ENCODE data around the gene STIM2. TPM values are rescaled to one million over a fixed set of nuclear protein-coding genes. Genes with fewer than 3 reads are reported as not detected.

STIM2 gene
- polyA plus RNA-seq, 3 donors, result 8.6 to 16.5 (median 8.8) TPM

DNA sequence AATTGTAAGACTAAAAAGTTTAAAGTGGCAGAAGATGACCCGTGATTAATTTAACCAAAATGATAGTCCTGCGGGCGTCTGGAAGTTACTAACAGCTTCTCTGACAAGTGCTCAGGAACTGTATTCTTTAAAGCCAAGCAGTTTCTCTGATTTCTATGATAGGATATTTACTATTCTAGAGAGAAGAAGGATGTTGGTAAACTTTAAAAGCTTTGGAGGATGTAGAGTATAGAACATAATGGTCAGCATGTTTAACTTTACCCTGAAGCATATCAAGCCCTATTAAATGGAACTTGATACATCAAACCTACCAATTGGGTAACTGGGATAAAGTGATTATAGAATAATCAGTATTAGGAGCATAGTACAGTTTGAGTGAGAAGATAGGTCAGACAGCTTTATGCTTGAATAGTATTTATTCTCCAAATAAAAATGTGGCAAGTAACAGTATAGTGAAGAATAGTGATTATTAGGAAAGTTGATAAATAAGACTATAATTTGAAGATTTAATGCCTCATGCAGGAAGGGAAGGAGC is 1.8 kb downstream of the STIM2 start:
- intact Hi-C loops (cut with micrococcal nuclease), result no loop called here
- no peaks in the 10 kb centered on the region for H3K27me3 Mint-ChIP-seq (ENCODE audit: low read depth in 3 of 3)
- Histone ChIP-seq H3K9me3 (replicated peaks in 1 of 2; ENCODE audit: control insufficient read depth in 1 of 2, insufficient read depth in 1 of 2, low read length in 2 of 2) (no peaks in the 10 kb centered on the region), H3K4me2 (replicated peaks; ENCODE audit: extremely low read depth, low read length, poor library complexity, severe bottlenecking) (peak overlapping the region; percentile 93), H3K27ac (ENCODE audit: low read depth in 1 of 2, low read length in 2 of 2) (no peak overlapping the region), H3K79me2 (ENCODE audit: insufficient read depth, low read length) (peaks cover 61% of the 10 kb centered on the region), H3K36me3 (replicated peaks in 1 of 2; ENCODE audit: control insufficient read depth in 1 of 2, insufficient read depth in 2 of 2, low read length in 2 of 2) (no peaks in the 10 kb centered on the region), H3K4me3 (replicated peaks in 1 of 3; ENCODE audit: low read depth in 2 of 3, low read length in 3 of 3) (peak overlapping the region; percentile 49 to 92 (median 74)), H3K9ac (ENCODE audit: insufficient read depth, low read length, poor library complexity, severe bottlenecking) (peak overlapping the region; percentile 87), H4K20me1 (ENCODE audit: insufficient read depth, low read length) (peaks cover 20% of the 10 kb centered on the region), H3K27me3 (ENCODE audit: control insufficient read depth in 2 of 2, insufficient read depth in 2 of 2, low read length in 2 of 2) (no peaks in the 10 kb centered on the region), H2AFZ (ENCODE audit: insufficient read depth, low read depth, low read length, poor library complexity, severe bottlenecking) (peak overlapping the region; percentile 92), H3K4me1 (ENCODE audit: control insufficient read depth in 1 of 2, insufficient read depth in 2 of 2, low read length in 2 of 2) (peaks cover 38 to 65% of the 10 kb centered on the region in 2 donors)
- 0% methylated on average over 2 of the region's 3 CpGs for WGBS (ENCODE audit: insufficient coverage)
- H3K27ac Mint-ChIP-seq, result no peak overlapping the region
- no peaks in the 10 kb centered on the region for H3K9me3 Mint-ChIP-seq
- no peak for DNase-seq
- TF ChIP-seq CTCF (IDR thresholded peaks at IDR 0.05), result no peak
- H3K36me3 Mint-ChIP-seq, result no peaks in the 10 kb centered on the region
- H3K4me3 Mint-ChIP-seq, result peak overlapping the region; percentile 93 to 100
- H3K4me1 Mint-ChIP-seq, result peaks cover 56% of the 10 kb centered on the region

DNA sequence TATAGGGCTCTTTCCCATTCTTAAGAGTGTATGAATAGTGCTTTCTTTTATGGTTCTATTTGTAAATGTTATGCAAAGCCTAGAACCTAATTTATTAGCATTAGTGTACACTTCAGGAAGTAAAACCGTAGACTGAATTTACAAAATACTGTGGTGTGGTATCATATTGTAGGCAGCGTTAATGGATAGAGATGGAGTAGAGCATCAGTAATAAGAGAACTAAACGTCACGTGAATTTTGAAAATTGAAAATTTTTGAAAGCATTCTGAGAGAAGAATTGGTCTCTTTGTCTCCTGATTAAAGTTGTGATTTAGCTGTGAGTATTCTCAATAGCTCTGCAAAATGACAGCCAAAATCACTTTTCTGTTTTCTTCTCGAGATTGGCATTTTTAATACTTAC is 2.9 kb downstream of the STIM2 start:
- Histone ChIP-seq H3K79me2 (ENCODE audit: insufficient read depth, low read length) (peaks cover 72% of the 10 kb centered on the region), H3K27me3 (ENCODE audit: control insufficient read depth in 2 of 2, insufficient read depth in 2 of 2, low read length in 2 of 2) (no peaks in the 10 kb centered on the region), H3K36me3 (replicated peaks in 1 of 2; ENCODE audit: control insufficient read depth in 1 of 2, insufficient read depth in 2 of 2, low read length in 2 of 2) (no peaks in the 10 kb centered on the region), H3K4me1 (ENCODE audit: control insufficient read depth in 1 of 2, insufficient read depth in 2 of 2, low read length in 2 of 2) (peaks cover 35 to 66% of the 10 kb centered on the region in 2 donors), H3K4me3 (replicated peaks in 1 of 3; ENCODE audit: low read depth in 2 of 3, low read length in 3 of 3) (no peak overlapping the region), H3K9me3 (replicated peaks in 1 of 2; ENCODE audit: control insufficient read depth in 1 of 2, insufficient read depth in 1 of 2, low read length in 2 of 2) (no peaks in the 10 kb centered on the region), H4K20me1 (ENCODE audit: insufficient read depth, low read length) (peaks cover 20% of the 10 kb centered on the region), H3K27ac (ENCODE audit: low read depth in 1 of 2, low read length in 2 of 2) (no peak overlapping the region), H2AFZ (ENCODE audit: insufficient read depth, low read depth, low read length, poor library complexity, severe bottlenecking) (no peak overlapping the region), H3K4me2 (replicated peaks; ENCODE audit: extremely low read depth, low read length, poor library complexity, severe bottlenecking) (no peak overlapping the region), H3K9ac (ENCODE audit: insufficient read depth, low read length, poor library complexity, severe bottlenecking) (no peak overlapping the region)
- Mint-ChIP-seq H3K27me3 (ENCODE audit: low read depth in 3 of 3) (no peaks in the 10 kb centered on the region), H3K27ac (peak overlapping the region in 1 of 7 donors; percentile 40), H3K4me1 (peaks cover 60% of the 10 kb centered on the region), H3K36me3 (no peaks in the 10 kb centered on the region), H3K4me3 (no peak overlapping the region), H3K9me3 (no peaks in the 10 kb centered on the region)
- WGBS (ENCODE audit: insufficient coverage), result 50% methylated on average over 2 of the region's 5 CpGs
- intact Hi-C loops (cut with micrococcal nuclease), result no loop called here
- DNase-seq, result no peak
- TF ChIP-seq CTCF (IDR thresholded peaks at IDR 0.05), result no peak
